LNCaP clone FGC (cell line): ENCODE measurements around the gene CPVL.

Source experiments
- DNase-seq: peaks from one replicate; pipeline ENCODE4 v3.0.0-alpha.2; 2011; ENCODE audit warnings: low read depth
- H3K4me3 ChIP-seq: 2 replicates; pipeline ENCODE4 v1.5.1; 2011; ENCODE audit warnings: mild to moderate bottlenecking, low read depth, low read length, control low read depth
- TF ChIP-seq, protein P1 (sequence below): IDR thresholded peaks from 2 replicates; pipeline ENCODE4 v1.5.1; 2012; ENCODE audit warnings: mild to moderate bottlenecking; ENCODE audit not compliant: control insufficient read depth, insufficient read depth; ENCODE audit errors: extremely low read depth

Gene CPVL

DNA sequence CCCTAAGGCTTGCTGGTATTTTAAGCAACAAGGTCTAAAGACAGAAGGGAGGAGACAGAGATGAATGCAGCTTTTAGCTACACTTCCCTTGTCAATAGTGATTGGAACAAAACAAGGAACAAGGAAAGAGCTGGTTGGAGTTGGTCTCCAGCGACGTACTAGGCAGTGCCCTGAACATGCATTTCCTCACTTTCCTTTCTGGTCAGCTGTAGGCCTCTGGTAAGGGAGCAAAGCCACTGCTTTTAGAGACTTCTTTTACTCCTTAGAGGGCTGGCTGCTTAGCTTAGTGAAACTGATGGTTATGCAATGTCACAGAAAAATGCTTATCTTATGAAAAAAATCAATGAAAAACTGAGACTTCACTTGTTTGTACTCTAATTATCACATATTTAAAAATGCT, 112.8 kb downstream of the CPVL start:
- TF ChIP-seq, protein P1, sequence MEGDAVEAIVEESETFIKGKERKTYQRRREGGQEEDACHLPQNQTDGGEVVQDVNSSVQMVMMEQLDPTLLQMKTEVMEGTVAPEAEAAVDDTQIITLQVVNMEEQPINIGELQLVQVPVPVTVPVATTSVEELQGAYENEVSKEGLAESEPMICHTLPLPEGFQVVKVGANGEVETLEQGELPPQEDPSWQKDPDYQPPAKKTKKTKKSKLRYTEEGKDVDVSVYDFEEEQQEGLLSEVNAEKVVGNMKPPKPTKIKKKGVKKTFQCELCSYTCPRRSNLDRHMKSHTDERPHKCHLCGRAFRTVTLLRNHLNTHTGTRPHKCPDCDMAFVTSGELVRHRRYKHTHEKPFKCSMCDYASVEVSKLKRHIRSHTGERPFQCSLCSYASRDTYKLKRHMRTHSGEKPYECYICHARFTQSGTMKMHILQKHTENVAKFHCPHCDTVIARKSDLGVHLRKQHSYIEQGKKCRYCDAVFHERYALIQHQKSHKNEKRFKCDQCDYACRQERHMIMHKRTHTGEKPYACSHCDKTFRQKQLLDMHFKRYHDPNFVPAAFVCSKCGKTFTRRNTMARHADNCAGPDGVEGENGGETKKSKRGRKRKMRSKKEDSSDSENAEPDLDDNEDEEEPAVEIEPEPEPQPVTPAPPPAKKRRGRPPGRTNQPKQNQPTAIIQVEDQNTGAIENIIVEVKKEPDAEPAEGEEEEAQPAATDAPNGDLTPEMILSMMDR = no peak

DNA sequence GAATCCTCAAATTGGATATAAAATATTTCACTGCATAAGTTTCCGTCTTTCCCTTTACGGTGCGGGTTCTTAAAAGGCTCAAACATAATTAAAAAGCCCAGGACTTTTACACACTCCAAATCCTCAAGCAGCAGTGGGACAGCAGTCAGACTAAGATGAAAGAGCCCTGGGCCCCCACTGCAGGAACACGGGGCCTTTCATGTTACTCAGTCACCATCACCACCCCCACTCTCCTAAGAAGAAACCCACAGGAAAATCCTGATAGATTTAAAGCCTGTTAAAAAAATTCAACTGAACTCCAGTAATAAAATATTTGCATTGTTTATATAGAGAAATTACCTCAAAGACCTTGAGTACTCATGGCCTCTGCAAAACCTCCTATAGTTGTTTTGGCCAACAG, 114.2 kb downstream of the CPVL start:
- TF ChIP-seq, protein P1 = no peak
- no peak for DNase-seq
- no peak overlapping the region for H3K4me3 ChIP-seq

More for the DNA sequence above, 112.8 kb downstream of the CPVL start:
- no peak overlapping the region for H3K4me3 ChIP-seq
- DNase-seq = no peak

DNA sequence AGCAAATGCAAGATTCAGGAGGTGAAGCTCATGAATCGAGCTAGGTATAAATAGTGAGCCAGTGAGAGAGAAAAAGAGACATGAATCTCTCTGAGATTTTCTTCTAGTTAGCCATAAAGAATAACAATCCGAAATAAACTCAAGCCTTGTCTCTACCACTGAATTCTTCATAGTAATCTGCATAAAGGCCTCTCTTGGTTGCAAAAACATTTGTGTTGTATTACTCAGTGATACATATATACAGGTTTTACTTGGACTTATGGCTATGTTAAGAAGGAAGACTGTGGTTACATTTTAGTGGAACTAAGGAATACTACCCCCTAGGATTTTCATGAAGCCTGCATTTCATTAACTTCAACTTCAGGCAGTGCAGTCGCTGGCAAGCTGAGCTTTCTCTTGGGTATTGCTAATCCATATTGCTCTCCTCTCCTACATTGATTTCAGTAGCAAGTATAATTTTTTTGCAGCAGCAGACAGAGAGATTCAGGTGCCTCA, 115.5 kb downstream of the CPVL start:
- DNase-seq = no peak
- no peak overlapping the region for H3K4me3 ChIP-seq
- TF ChIP-seq, protein P1 = no peak

DNA sequence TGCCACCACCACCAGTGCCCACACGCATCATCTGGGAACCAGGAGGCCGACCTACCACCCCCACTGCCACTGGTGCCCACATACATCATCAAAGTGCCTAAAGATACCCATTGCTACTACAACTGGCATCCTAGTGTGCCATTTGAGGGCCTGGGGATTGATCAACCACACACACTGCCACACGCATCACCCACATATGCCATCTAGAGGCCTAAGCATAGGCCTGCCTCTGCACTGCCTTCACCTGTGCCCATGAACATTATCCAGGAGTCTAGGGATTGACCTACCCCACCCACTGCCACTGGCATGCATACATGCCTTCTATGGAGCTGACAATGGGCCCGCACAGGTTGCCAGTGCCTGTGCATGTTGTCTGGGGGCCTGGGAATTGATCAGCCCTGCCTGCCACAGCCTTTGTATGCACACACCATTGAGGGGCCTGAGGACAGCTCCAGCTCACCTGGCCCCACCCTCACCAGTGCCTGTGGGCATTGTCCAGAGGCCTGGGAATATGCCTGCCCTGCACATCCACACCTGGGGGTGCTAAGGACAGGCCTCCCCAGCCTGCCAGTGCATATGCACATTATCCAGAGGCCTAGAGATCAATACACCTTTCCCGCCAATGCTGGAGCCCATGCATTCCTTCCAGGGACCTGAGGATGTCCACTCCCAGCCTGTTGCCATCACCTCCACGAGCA, 123.9 kb downstream of the CPVL start:
- H3K4me3 ChIP-seq = no peak overlapping the region
- TF ChIP-seq, protein P1 = no peak
- no peak for DNase-seq

DNA sequence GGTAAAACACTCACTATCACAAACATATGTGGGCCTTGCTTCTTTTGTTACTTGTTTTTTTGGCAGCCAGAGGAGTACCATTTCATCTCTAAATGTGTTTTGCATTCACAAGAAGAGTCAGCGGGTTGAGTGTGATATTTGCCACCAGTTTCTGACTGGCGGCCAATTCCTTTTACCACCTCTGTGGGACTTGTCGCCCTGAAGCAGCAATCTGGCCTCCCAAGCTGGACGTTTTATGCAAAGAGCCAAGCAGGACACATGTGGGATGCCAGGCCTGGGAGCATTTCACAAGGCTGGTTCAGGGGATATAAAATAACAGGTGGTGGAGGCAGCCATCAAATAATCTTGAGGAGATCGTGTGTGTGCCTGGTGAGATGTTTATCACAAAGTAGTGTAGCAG, 126.4 kb downstream of the CPVL start:
- TF ChIP-seq, protein P1 = no peak
- DNase-seq = no peak

DNA sequence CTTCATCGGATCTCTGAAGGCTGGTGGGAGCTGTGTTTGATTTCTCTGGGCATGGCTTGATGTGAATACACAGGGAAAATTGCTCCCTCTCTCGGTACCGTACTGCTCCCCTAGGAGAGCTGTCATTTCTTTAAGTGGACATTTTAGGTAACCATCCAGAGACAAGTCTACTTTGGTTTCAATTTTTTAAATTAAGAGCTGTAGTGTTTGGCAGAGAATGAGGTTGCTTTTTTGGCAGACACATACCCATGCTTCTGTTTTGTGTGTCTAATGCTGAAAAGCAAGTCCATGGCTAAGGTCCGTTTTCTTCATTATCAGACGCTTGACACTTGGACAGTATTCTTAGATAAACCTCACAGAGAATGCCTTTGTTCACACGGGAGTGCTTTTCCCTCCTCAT, 127.0 kb downstream of the CPVL start:
- no peak for DNase-seq
- TF ChIP-seq, protein P1 = no peak

More for the DNA sequence above, 126.4 kb downstream of the CPVL start:
- no peak overlapping the region for H3K4me3 ChIP-seq

DNA sequence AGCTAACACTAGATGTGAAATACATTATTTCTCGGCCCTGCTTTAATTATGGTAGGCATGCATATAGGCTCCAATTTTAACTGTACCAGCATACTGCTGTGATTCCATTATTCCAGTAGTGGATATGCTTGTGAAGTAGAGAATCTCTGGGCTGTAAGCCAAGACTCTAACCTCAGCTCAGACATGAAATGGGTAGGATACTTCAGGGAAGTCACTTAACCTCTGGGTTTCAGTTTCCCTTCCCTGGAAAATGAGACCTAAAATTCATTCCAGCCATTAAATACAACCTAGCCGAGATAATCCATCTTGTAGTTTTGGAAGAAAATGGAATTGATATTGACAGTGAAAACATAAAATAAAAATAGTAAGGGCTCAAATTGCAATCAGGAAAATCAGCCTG, 128.6 kb downstream of the CPVL start:
- TF ChIP-seq, protein P1 = no peak
- H3K4me3 ChIP-seq = no peak overlapping the region
- DNase-seq = no peak

More for the DNA sequence above, 127.0 kb downstream of the CPVL start:
- H3K4me3 ChIP-seq = no peak overlapping the region
